Measurements from ENCODE around the gene SLC44A1.

SLC44A1 gene

GRCh38 chr9:105484226-105484625 is 239.8 kb downstream of the SLC44A1 start:
- FAIRE-seq: peak; percentile 46

DNA sequence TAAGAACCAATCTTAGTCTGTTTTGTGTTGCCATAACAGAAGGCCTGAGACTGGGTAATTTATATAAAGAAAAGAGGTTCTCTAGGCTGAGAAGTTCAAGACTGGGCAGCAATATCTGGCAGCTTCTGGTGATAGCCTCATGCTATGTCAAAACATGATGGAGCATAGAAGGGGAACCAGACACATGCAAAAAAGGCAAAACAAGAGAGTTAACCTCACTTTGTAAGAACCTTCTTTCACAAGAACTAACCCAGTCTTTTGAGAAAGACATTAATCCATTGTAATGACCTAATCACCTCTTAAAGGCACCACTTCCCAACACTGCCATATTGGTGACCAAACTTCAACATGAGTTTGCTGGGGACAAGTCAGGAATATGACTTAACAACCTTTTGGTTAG is 240.7 kb downstream of the SLC44A1 start:
- FAIRE-seq: no peak

All from endometrium (tissue), 2 donors.